ENCODE measurements around the gene GGT1. TPM values are rescaled to one million over a fixed set of nuclear protein-coding genes. Genes with fewer than 3 reads are reported as not detected.

Gene GGT1
- total and polyA plus RNA-seq, 4 donors, result 31.8 to 162 (median 52.9) TPM

DNA sequence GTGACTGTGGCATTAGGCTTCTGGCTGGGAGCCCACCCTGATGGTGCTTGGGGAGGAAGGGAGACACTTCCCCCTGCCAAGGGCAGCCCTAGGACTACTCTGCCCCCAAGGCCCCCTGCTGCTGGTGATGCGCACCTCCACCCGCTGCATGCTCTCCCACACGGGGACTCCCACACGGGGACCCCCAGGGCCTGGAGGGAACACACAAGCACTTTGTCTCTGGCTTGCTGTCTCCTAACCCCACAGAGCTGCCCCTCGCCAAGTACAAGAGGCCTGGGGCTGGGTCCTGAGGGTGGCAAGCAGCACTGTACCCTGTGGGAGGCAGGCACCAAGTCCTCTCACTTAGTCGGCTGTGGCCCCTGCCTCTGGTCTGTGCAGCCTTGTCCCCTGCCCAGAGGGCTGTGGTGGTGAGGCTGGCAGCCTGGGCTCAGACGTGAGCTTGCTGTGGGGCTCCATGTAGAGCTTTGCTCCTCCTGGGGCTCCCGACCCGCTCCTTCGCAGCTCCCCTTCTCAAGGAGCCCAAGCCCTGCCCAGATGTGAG, 18.1 kb upstream of the GGT1 start:
- Histone ChIP-seq H3K27me3 (ENCODE audit: control insufficient read depth in 3 of 3, insufficient read depth in 3 of 3, low read length in 2 of 3) (no peaks in the 10 kb centered on the region), H3K4me3 (no peak overlapping the region), H3K4me1 (ENCODE audit: control insufficient read depth in 5 of 5, insufficient read depth in 5 of 5, low read length in 5 of 5) (peaks cover 0 to 16% (median 4%) of the 10 kb centered on the region in 5 donors), H3K27ac (ENCODE audit: low read depth in 1 of 2, low read length in 1 of 2) (no peak overlapping the region), H3K9me3 (ENCODE audit: control insufficient read depth in 4 of 4, insufficient read depth in 3 of 4, low read length in 3 of 4) (no peaks in the 10 kb centered on the region), H3K36me3 (ENCODE audit: control insufficient read depth in 4 of 4, insufficient read depth in 4 of 4, low read length in 4 of 4) (peaks cover 0 to 25% (median 13%) of the 10 kb centered on the region in 4 donors), H3K9ac (ENCODE audit: insufficient read depth in 1 of 2, low read length in 2 of 2) (no peak overlapping the region)
- DNase-seq, result no peak
- no peak for ATAC-seq (ENCODE audit: insufficient read depth, low FRiP score)
- 88 to 90% methylated on average over 10 of the region's 10 CpGs for WGBS, 2 donors
- TF ChIP-seq CTCF (IDR thresholded peaks at IDR 0.05; ENCODE audit: control extremely low read depth, extremely low read depth), result no peak

DNA sequence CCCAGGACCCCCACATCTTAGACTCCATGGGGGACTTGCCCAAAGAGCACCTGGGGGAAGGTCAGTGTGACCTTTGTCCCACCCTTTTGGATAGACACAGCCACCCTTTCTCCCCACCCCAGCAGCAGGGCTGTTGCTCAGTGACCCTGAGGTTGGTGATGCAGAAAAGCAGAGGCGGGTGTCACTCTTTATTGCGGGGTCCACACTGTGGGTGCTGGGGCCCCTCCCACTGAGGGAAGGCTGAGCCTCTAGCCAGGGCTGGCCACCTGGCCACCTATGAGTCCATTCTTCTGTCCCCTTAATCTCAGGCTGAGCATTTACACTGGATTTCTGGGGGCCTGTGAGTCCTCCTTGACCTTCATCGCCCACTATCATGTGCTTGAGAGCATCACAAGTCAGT, 17.5 kb upstream of the GGT1 start:
- Histone ChIP-seq H3K27me3 (ENCODE audit: control insufficient read depth in 3 of 3, insufficient read depth in 3 of 3, low read length in 2 of 3) (no peaks in the 10 kb centered on the region), H3K9ac (ENCODE audit: insufficient read depth in 1 of 2, low read length in 2 of 2) (no peak overlapping the region), H3K4me1 (ENCODE audit: control insufficient read depth in 5 of 5, insufficient read depth in 5 of 5, low read length in 5 of 5) (peaks cover 0 to 16% (median 4%) of the 10 kb centered on the region in 5 donors), H3K27ac (ENCODE audit: low read depth in 1 of 2, low read length in 1 of 2) (no peak overlapping the region), H3K36me3 (ENCODE audit: control insufficient read depth in 4 of 4, insufficient read depth in 4 of 4, low read length in 4 of 4) (peaks cover 0 to 25% (median 13%) of the 10 kb centered on the region in 4 donors), H3K9me3 (ENCODE audit: control insufficient read depth in 4 of 4, insufficient read depth in 3 of 4, low read length in 3 of 4) (no peaks in the 10 kb centered on the region), H3K4me3 (no peak overlapping the region)
- ATAC-seq (ENCODE audit: insufficient read depth, low FRiP score) (no peak), DNase-seq (no peak)
- 96% methylated on average over 3 of the region's 3 CpGs for WGBS, 2 donors
- no peak for TF ChIP-seq CTCF (IDR thresholded peaks at IDR 0.05; ENCODE audit: control extremely low read depth, extremely low read depth)

- no peak for TF ChIP-seq CTCF (IDR thresholded peaks at IDR 0.05; ENCODE audit: control extremely low read depth, extremely low read depth)
- H3K27ac ChIP-seq (ENCODE audit: low read depth in 1 of 2, low read length in 1 of 2), result no peak overlapping the region
- no peak overlapping the region for H3K4me3 ChIP-seq
- H3K4me1 ChIP-seq (ENCODE audit: control insufficient read depth in 5 of 5, insufficient read depth in 5 of 5, low read length in 5 of 5), result peaks cover 0 to 16% (median 4%) of the 10 kb centered on the region in 5 donors
- no peak for ATAC-seq (ENCODE audit: insufficient read depth, low FRiP score)
- peaks cover 0 to 25% (median 13%) of the 10 kb centered on the region in 4 donors for H3K36me3 ChIP-seq (ENCODE audit: control insufficient read depth in 4 of 4, insufficient read depth in 4 of 4, low read length in 4 of 4)
- WGBS, 2 donors, result 94 to 95% methylated on average over 24 of the region's 24 CpGs
- H3K27me3 ChIP-seq (ENCODE audit: control insufficient read depth in 3 of 3, insufficient read depth in 3 of 3, low read length in 2 of 3), result no peaks in the 10 kb centered on the region
- no peaks in the 10 kb centered on the region for H3K9me3 ChIP-seq (ENCODE audit: control insufficient read depth in 4 of 4, insufficient read depth in 3 of 4, low read length in 3 of 4)
- DNase-seq, result no peak
- no peak overlapping the region for H3K9ac ChIP-seq (ENCODE audit: insufficient read depth in 1 of 2, low read length in 2 of 2)
These were observed 17.0 kb upstream of the GGT1 start for GRCh38 chr22:24585927-24586546.
